PC-9 (cell line): ENCODE data around the gene ACTR1A. TPM values are rescaled to one million over a fixed set of nuclear protein-coding genes. Genes with fewer than 3 reads are reported as not detected.

ENCODE experiments used
- BruUV-seq: library from RNA; stranded (reverse); fragments of 400-500 nt; replicated peaks from 2 replicates; lab custom pipeline; 2021; lab: Mats Ljungman, UMichigan
- CTCF ChIA-PET: fragments of 300-600 bp; sonication (Branson Sonifier 250); formaldehyde crosslinking; loops from one replicate; lab custom pipeline; 2022; ENCODE audit warnings: antibody characterized with exemption; lab: Charles Lee
- POLR2A ChIA-PET: fragments of 300-600 bp; sonication (Branson Sonifier 250); formaldehyde crosslinking; loops from one replicate; lab custom pipeline; 2022; ENCODE audit warnings: antibody characterized with exemption; ENCODE audit not compliant: unreplicated experiment; lab: Charles Lee
- DNase-seq, 2 experiments: peaks; one replicate each; pipeline versions ENCODE4 v3.0.0 to v3.0.0-alpha.2; 2015 to 2022; ENCODE audit warnings: mixed read lengths in 1 of 2
- H2AFZ ChIP-seq: fragments of 200-600 bp; sonication (generic); 2 replicates; pipeline ENCODE4 v1.8.1; 2017; ENCODE audit warnings: antibody characterized with exemption
- H3F3A ChIP-seq: fragments of 200-600 bp; sonication (generic); 2 replicates; pipeline ENCODE4 v1.8.1; 2017; ENCODE audit warnings: antibody characterized with exemption, mild to moderate bottlenecking, low read depth; ENCODE audit not compliant: insufficient read depth
- H3K27ac ChIP-seq: fragments of 200-600 bp; sonication (generic); 2 replicates; pipeline ENCODE4 v1.6.1; 2016; ENCODE audit warnings: mixed run types
- H3K27me3 ChIP-seq: fragments of 200-600 bp; sonication (generic); 2 replicates; pipeline ENCODE4 v1.6.1; 2016; ENCODE audit warnings: low read depth, mixed run types; ENCODE audit not compliant: insufficient read depth
- H3K36me3 ChIP-seq: fragments of 200-600 bp; sonication (generic); 2 replicates; pipeline ENCODE4 v1.6.1; 2016; ENCODE audit warnings: low read depth, mixed run types
- H3K4me1 ChIP-seq: fragments of 200-600 bp; sonication (generic); replicated peaks from 2 replicates; pipeline ENCODE4 v1.6.1; 2016; ENCODE audit warnings: mixed run types; ENCODE audit not compliant: insufficient read depth
- H3K4me2 ChIP-seq: fragments of 200-600 bp; sonication (generic); 2 replicates; pipeline ENCODE4 v1.6.1; 2017; ENCODE audit warnings: mixed run types
- H3K4me3 ChIP-seq: fragments of 200-600 bp; sonication (generic); 2 replicates; pipeline ENCODE4 v1.6.1; 2016; ENCODE audit warnings: mixed run types
- H3K79me2 ChIP-seq: fragments of 200-600 bp; sonication (generic); 2 replicates; pipeline ENCODE4 v1.6.1; 2017; ENCODE audit warnings: low read depth, mixed run types
- H3K9me2 ChIP-seq: fragments of 200-600 bp; sonication (generic); 2 replicates; pipeline ENCODE4 v1.8.1; 2017; ENCODE audit warnings: mild to moderate bottlenecking; ENCODE audit not compliant: insufficient read depth
- H3K9me3 ChIP-seq: fragments of 200-600 bp; sonication (generic); 2 replicates; pipeline ENCODE4 v1.8.1; 2016; ENCODE audit warnings: low read depth; ENCODE audit not compliant: insufficient read depth
- H4K20me1 ChIP-seq: fragments of 200-600 bp; sonication (generic); 2 replicates; pipeline ENCODE4 v1.8.1; 2017; ENCODE audit not compliant: insufficient read depth
- CTCF ChIP-seq: fragments of 200-600 bp; sonication (generic); conservative IDR thresholded peaks from 2 replicates; pipeline ENCODE4 v1.6.1; 2017; ENCODE audit warnings: mixed run types, antibody characterized with exemption, mild to moderate bottlenecking, moderate library complexity
- EZH2 ChIP-seq: fragments of 200-600 bp; sonication (generic); IDR thresholded peaks from 2 replicates; pipeline ENCODE4 v1.8.0; 2017; ENCODE audit warnings: antibody characterized with exemption, low read depth
- intact Hi-C: fragments of 100-400 bp; cut with micrococcal nuclease; formaldehyde crosslinking; loops from one replicate; pipeline ENCODE4 v1.10.0; 2022; ENCODE audit not compliant: unreplicated experiment
- total RNA-seq: library from RNA; stranded (reverse); gene quantifications from 2 replicates; pipeline ENCODE4 v1.2.3, GENCODE V29; 2021

The ACTR1A gene
- total RNA-seq, 1 experiment from 2014 or later: 29.4 TPM

- CTCF ChIA-PET: no interaction called here
- Histone ChIP-seq H3K4me3 (no peak overlapping the region), H2AFZ (no peak overlapping the region), H4K20me1 (no peaks in the 10 kb centered on the region), H3K4me1 (no peaks in the 10 kb centered on the region), H3K79me2 (no peaks in the 10 kb centered on the region), H3F3A (no peaks in the 10 kb centered on the region), H3K27ac (no peak overlapping the region), H3K27me3 (no peaks in the 10 kb centered on the region), H3K4me2 (no peak overlapping the region), H3K9me3 (no peaks in the 10 kb centered on the region), H3K9me2 (no peaks in the 10 kb centered on the region), H3K36me3 (no peaks in the 10 kb centered on the region)
- BruUV-seq: no TSS peak
- intact Hi-C loops: no loop called here
- POLR2A ChIA-PET: no interaction called here
- TF ChIP-seq EZH2 (no peak), CTCF (no peak)
- DNase-seq: no peak
Observed at GRCh38 chr10:102523250-102524029, 20.9 kb upstream of the ACTR1A start.

- TF ChIP-seq EZH2 (no peak), CTCF (no peak)
- Histone ChIP-seq H3K4me1 (no peaks in the 10 kb centered on the region), H3F3A (no peaks in the 10 kb centered on the region), H3K4me3 (no peak overlapping the region), H3K27me3 (no peaks in the 10 kb centered on the region), H4K20me1 (no peaks in the 10 kb centered on the region), H3K36me3 (no peaks in the 10 kb centered on the region), H3K9me3 (no peaks in the 10 kb centered on the region), H2AFZ (no peak overlapping the region), H3K27ac (no peak overlapping the region), H3K79me2 (no peaks in the 10 kb centered on the region), H3K4me2 (no peak overlapping the region), H3K9me2 (no peaks in the 10 kb centered on the region)
- no peak for DNase-seq
- intact Hi-C loops: no loop called here
- CTCF ChIA-PET: no interaction called here
- no TSS peak for BruUV-seq
- POLR2A ChIA-PET: no interaction called here
Observed at GRCh38 chr10:102522874-102523249, 20.4 kb upstream of the ACTR1A start.

- no peaks in the 10 kb centered on the region for H3K9me3 ChIP-seq
- no peak for DNase-seq
- H3K36me3 ChIP-seq: no peaks in the 10 kb centered on the region
- no peaks in the 10 kb centered on the region for H3K27me3 ChIP-seq
- no peak overlapping the region for H3K27ac ChIP-seq
- ChIA-PET POLR2A (no interaction called here), CTCF (no interaction called here)
- intact Hi-C loops: no loop called here
- TF ChIP-seq EZH2 (no peak), CTCF (no peak)
- H2AFZ ChIP-seq: no peak overlapping the region
- H4K20me1 ChIP-seq: no peaks in the 10 kb centered on the region
- no peaks in the 10 kb centered on the region for H3F3A ChIP-seq
- no peaks in the 10 kb centered on the region for H3K4me1 ChIP-seq
- H3K79me2 ChIP-seq: no peaks in the 10 kb centered on the region
- no peak overlapping the region for H3K4me2 ChIP-seq
- no peak overlapping the region for H3K4me3 ChIP-seq
- no peaks in the 10 kb centered on the region for H3K9me2 ChIP-seq
- BruUV-seq: no TSS peak
Observed at GRCh38 chr10:102519246-102519825, 16.8 kb upstream of the ACTR1A start.
